Transverse colon (tissue), 4 donors: ENCODE measurements around the gene NPFF. TPM values are rescaled to one million over a fixed set of nuclear protein-coding genes. Genes with fewer than 3 reads are reported as not detected.

ENCODE experiments used
- DNase-seq: peaks from one replicate; pipeline ENCODE4 v3.0.0-alpha.2; 2019
- H3K27ac ChIP-seq, 4 donors: fragments of 200-600 bp; sonication (generic); 2 replicates each; pipeline ENCODE4 v1.5.1; 2016 to 2018; ENCODE audit warnings: inconsistent platforms in 4 of 4
- H3K27me3 ChIP-seq: fragments of 200-600 bp; sonication (generic); 2 replicates; pipeline ENCODE4 v1.5.1; 2017; ENCODE audit warnings: inconsistent platforms
- H3K36me3 ChIP-seq, 4 donors: fragments of 200-600 bp; sonication (generic); 2 replicates each; pipeline ENCODE4 v1.5.1; 2017 to 2019; ENCODE audit warnings: inconsistent platforms in 4 of 4
- H3K4me1 ChIP-seq, 4 donors: fragments of 200-600 bp; sonication (generic); 2 replicates each; pipeline ENCODE4 v1.5.1; 2017 to 2020; ENCODE audit warnings: inconsistent platforms in 4 of 4
- H3K4me3 ChIP-seq, 4 donors: fragments of 200-600 bp; sonication (generic); 1 replicate in 1 of 4; 2 replicates in 3 of 4; pipeline versions ENCODE4 v1.5.1 to v1.6.1; 2017 to 2019; ENCODE audit warnings: inconsistent platforms in 4 of 4
- H3K9me3 ChIP-seq, 2 donors: fragments of 200-600 bp; sonication (generic); 2 replicates each; pipeline ENCODE4 v1.5.1; 2017 to 2019; ENCODE audit warnings: inconsistent platforms in 2 of 2
- EP300 ChIP-seq: sonication (generic); formaldehyde crosslinking; IDR thresholded peaks from one replicate; pipeline ENCODE4 v1.6.1; 2017; ENCODE audit warnings: antibody characterized with exemption, low read depth
- POLR2A ChIP-seq: fragments of 450-650 bp; IDR thresholded peaks from one replicate; pipeline ENCODE4 v1.6.1; 2016; ENCODE audit warnings: antibody characterized with exemption, mild to moderate bottlenecking, moderate library complexity
- POLR2AphosphoS5 ChIP-seq, 3 donors: sonication (generic); formaldehyde crosslinking; IDR thresholded peaks; one replicate each; pipeline ENCODE4 v1.6.1; 2016; ENCODE audit warnings: antibody characterized with exemption in 3 of 3
- WGBS, 2 donors: methylation state at CpG; one replicate each; pipeline ENCODE4 v1.1.5; 2018; ENCODE audit warnings: low coverage in 1 of 2; 5-methylcytosine and 5-hydroxymethylcytosine counted together
- in situ Hi-C, 4 donors: fragments of 200-750 bp; cut with MboI; loops; one replicate each; pipeline versions ENCODE4 v1.15.0 to v1.15.1; 2017; ENCODE audit warnings: low sequenced_read_pairs in 3 of 4, low pct_ligation_motif_present in 1 of 4, low pct_unique_long_range_greater_than_20kb in 1 of 4
- intact Hi-C: fragments of 100-400 bp; cut with DNase I; formaldehyde crosslinking; loops from one replicate; pipeline ENCODE4 v1.15.1; 2023; ENCODE audit warnings: low total_unique reads
- total RNA-seq, 4 donors: library from RNA; depleted of rRNA; stranded (reverse); fragments of >200 nt; gene quantifications; one replicate each; pipeline ENCODE4 v1.1.0, GENCODE V29; 2016
- TF ChIP-seq, protein P1 (sequence below), 5 experiments: fragments of 200-600 bp in 3 of 5; fragments of 450-650 bp in 2 of 5; sonication (generic) in 3 of 5; IDR thresholded peaks; 1 replicate in 2 of 5; 2 replicates in 3 of 5; pipeline ENCODE4 v1.5.1; 2016 to 2017; ENCODE audit warnings: antibody characterized with exemption in 5 of 5, inconsistent platforms in 3 of 5, mild to moderate bottlenecking in 2 of 5, moderate library complexity in 1 of 5

Gene NPFF
- total RNA-seq, 4 donors from 2014 or later = not detected

DNA sequence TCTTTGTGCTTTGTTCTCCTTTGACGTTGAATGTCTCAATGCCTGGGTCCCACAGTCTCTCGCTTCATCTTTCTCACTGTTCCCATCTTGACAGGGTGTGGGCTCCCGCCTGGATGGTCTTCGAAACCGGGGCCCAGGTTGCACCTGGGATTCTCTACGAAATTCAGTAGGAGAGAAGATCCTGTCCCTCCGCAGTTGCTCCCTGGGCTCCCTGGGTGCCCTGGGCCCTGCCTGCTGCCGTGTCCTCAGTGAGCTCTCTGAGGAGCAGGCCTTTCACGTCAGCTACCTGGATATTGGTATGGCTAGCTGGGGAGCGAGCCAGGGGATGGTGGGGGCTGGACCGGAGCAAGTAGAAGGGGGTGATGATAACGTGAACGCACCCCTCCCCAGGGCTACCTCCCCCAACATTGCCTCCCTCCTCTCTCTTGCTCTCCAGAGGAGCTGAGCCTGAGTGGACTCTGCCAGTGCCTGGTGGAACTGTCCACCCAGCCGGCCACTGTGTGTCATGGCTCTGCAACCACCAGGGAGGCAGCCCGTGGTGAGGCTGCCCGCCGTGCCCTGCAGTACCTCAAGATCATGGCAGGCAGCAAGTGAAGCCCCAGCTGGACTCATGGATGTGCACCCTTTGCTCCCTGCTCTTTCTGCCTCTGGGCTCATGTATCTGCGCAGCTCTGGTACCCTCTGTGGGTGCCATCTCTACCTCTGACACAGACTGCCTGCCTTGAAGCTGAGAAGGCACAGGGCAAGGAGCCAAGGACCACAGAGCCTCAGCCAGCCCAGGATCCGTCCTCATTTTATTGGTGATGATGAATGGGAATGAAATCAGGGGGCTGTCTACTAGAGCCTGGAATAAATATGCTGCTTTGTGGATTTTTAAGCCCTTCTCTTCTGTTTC, 1.5 kb downstream of the NPFF start:
- no peak for DNase-seq
- intact Hi-C loops = loop anchor here (10.0 kb wide), 1 partner anchor 161 kb away; no protein-coding TSS in a partner anchor

DNA sequence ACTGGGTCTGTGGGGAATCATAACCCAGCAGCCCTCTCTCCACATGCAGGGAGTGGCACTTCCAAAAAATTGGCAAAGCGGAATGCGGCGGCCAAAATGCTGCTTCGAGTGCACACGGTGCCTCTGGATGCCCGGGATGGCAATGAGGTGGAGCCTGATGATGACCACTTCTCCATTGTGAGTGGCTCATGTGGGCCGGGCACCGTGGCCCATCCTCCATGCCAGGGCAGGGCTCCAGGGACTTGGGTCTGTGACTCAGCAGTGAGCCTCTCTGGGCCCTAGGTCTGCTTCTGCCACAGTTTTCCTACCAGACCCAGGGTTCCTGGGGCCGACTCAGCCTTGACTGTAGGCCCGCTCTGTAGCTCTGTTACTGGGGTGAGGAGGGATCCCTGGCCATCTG, 2.2 kb downstream of the NPFF start:
- TF ChIP-seq POLR2A (no peak), EP300 (no peak), POLR2AphosphoS5 (IDR thresholded peaks at IDR 0.05) (no peak)
- TF ChIP-seq, protein P1, sequence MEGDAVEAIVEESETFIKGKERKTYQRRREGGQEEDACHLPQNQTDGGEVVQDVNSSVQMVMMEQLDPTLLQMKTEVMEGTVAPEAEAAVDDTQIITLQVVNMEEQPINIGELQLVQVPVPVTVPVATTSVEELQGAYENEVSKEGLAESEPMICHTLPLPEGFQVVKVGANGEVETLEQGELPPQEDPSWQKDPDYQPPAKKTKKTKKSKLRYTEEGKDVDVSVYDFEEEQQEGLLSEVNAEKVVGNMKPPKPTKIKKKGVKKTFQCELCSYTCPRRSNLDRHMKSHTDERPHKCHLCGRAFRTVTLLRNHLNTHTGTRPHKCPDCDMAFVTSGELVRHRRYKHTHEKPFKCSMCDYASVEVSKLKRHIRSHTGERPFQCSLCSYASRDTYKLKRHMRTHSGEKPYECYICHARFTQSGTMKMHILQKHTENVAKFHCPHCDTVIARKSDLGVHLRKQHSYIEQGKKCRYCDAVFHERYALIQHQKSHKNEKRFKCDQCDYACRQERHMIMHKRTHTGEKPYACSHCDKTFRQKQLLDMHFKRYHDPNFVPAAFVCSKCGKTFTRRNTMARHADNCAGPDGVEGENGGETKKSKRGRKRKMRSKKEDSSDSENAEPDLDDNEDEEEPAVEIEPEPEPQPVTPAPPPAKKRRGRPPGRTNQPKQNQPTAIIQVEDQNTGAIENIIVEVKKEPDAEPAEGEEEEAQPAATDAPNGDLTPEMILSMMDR (IDR thresholded peaks at IDR 0.05) = no peak
- in situ Hi-C loops = loop anchor here in 1 of 4 donors (10.0 kb wide), 1 partner anchor 160 kb away; no protein-coding TSS in a partner anchor
- Histone ChIP-seq H3K9me3 (no peaks in the 10 kb centered on the region), H3K27ac (no peak overlapping the region), H3K4me3 (no peak overlapping the region), H3K4me1 (peaks cover 10 to 21% (median 13%) of the 10 kb centered on the region in 4 donors), H3K27me3 (no peaks in the 10 kb centered on the region), H3K36me3 (no peaks in the 10 kb centered on the region)
- no peak for DNase-seq
- 84% methylated on average over 10 of the region's 10 CpGs; no CpG with 5 or more reads in 1 of the 2 donors for WGBS, 2 donors
- intact Hi-C loops = loop anchor here (10.0 kb wide), 1 partner anchor 160 kb away; no protein-coding TSS in a partner anchor

More for the DNA sequence above, 1.5 kb downstream of the NPFF start:
- no peaks in the 10 kb centered on the region for H3K9me3 ChIP-seq
- in situ Hi-C loops = loop anchor here in 1 of 4 donors (10.0 kb wide), 1 partner anchor 161 kb away; no protein-coding TSS in a partner anchor
- no peaks in the 10 kb centered on the region for H3K27me3 ChIP-seq
- H3K36me3 ChIP-seq = no peaks in the 10 kb centered on the region
- TF ChIP-seq POLR2AphosphoS5 (IDR thresholded peaks at IDR 0.05) (no peak), POLR2A (no peak), EP300 (no peak)
- TF ChIP-seq, protein P1 (IDR thresholded peaks at IDR 0.05) = no peak
- peaks cover 9 to 19% (median 10%) of the 10 kb centered on the region in 4 donors for H3K4me1 ChIP-seq
- no peak overlapping the region for H3K4me3 ChIP-seq
- no peak overlapping the region for H3K27ac ChIP-seq
- 20 to 82% methylated on average over 1 to 17 of the region's 19 CpGs for WGBS, 2 donors

DNA sequence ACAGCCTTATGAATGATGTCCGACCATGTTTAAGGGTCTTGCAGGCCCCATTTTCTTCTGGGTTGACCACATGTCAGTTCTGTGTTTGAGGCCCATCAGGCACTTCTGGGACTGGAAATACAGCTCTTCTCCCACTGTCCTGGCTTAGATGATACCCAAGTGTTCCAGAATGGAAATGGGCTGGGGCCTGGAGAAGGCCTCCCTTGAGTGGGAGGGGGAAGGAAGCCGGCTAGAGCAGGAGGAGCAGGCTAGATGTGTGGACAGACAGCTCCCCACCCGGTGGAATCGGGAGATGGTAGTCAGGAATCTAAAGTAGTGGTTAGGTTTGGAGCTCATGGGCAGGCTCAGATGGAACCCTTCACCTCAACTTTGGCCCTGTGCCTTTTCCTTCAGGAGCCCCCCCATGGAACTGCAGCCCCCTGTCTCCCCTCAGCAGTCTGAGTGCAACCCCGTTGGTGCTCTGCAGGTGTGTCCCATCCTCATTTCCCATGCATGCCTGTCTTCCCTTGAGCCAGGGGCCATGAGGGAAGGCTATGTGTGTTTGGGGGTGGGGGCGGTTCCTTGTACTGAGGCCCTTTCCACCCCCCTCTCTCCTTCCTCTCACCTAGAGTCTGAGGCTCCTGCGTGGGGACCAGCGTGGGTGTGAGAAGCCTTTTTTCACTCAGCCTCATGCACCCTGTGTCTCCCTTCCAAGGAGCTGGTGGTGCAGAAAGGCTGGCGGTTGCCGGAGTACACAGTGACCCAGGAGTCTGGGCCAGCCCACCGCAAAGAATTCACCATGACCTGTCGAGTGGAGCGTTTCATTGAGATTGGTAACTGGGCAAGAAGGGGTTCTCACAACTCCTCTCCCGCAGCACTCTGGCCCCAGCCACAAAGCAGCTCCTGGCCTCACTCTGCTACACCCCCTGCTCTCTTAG, 3.0 kb downstream of the NPFF start:
- no peaks in the 10 kb centered on the region for H3K27me3 ChIP-seq
- no peaks in the 10 kb centered on the region for H3K36me3 ChIP-seq
- intact Hi-C loops = loop anchor here (10.0 kb wide), 1 partner anchor 159 kb away; no protein-coding TSS in a partner anchor
- in situ Hi-C loops = loop anchor here in 1 of 4 donors (10.0 kb wide), 1 partner anchor 159 kb away; no protein-coding TSS in a partner anchor
- H3K4me3 ChIP-seq = no peak overlapping the region
- peaks cover 13 to 29% (median 21%) of the 10 kb centered on the region in 4 donors for H3K4me1 ChIP-seq
- DNase-seq = no peak
- 83 to 86% methylated on average over 2 to 14 of the region's 14 CpGs for WGBS, 2 donors
- TF ChIP-seq POLR2AphosphoS5 (IDR thresholded peaks at IDR 0.05) = no peak
- TF ChIP-seq EP300 = no peak
- TF ChIP-seq POLR2A = no peak
- TF ChIP-seq, protein P1 (IDR thresholded peaks at IDR 0.05) = no peak
- H3K9me3 ChIP-seq = no peaks in the 10 kb centered on the region
- H3K27ac ChIP-seq = no peak overlapping the region
